ENCODE results near the gene GAA. TPM values are rescaled to one million over a fixed set of nuclear protein-coding genes. Genes with fewer than 3 reads are reported as not detected.

The GAA gene
- polyA plus RNA-seq, 4 donors, result 34.5 to 73.6 (median 54.2) TPM

DNA sequence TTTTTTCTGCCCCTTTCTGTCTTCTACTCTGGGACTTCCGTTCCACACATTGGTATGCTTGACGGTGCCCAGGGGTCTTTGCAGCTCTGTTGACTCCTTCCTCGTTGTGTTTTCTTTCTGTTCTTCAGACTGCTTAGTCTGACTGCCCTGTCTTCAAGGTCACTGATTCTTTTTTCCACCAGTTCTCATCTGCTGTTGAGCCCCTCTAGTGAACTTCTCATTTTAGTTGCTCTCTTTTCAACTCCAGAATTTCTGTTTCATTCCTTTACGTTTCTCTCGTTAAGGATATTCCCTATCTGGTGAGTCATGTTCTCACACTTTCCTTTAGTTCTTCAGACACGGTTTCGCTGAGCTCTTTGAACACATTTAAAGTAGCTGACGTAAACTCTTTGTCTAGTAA, 13.8 kb downstream of the GAA start:
- no peak for DNase-seq (ENCODE audit: low read depth in 4 of 4, low spot score in 2 of 4)

DNA sequence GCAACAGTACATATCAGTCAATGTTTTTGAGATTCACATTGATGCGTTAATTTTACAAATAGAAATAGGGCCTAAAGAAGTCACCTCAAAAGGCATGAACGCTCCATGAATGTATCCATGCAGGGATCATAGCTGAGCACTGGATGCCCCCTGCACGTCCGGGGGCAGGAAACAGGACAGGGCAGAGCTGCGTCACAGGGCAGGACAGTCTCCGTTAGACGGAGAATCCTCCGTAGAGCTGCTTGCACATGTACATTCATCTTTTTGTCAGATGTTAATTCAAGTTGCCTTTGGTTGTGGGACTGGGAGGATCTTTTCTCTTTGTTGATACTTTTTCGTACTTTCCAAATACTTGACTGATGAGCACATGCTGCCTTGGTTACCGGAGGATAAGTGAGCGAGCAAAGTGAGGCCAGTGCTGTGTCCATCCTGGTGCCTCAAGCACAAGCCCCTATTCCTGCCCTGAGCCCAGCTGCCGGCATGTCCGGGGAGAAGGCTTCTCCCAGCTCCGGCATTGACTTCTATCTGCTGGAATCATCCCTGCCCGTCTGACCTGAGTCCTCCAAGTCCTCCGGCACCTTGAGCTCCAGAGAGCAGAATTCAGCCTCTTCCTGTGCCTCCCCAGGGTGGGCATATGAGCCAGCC, 15.0 kb downstream of the GAA start:
- DNase-seq (ENCODE audit: low read depth in 4 of 4, low spot score in 2 of 4), result no peak

DNA sequence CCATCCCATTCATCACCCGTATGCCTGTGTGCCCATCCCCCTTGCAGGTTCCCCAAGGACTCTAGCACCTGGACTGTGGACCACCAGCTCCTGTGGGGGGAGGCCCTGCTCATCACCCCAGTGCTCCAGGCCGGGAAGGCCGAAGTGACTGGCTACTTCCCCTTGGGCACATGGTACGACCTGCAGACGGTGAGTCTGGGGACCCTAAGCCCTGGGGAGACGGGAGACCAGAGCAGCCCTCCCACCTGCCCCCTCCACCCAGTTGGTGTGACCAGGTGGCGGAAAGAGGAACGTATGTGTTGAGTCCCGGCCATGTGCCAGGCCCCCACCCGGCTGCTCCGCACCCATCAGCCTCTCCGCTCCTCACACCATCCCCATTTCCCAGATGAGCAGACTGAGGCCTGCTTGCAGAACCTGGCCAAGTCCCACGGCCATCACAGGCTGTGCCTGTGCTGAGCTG, 15.6 kb downstream of the GAA start:
- no peak for DNase-seq (ENCODE audit: low read depth in 4 of 4, low spot score in 2 of 4)

DNA sequence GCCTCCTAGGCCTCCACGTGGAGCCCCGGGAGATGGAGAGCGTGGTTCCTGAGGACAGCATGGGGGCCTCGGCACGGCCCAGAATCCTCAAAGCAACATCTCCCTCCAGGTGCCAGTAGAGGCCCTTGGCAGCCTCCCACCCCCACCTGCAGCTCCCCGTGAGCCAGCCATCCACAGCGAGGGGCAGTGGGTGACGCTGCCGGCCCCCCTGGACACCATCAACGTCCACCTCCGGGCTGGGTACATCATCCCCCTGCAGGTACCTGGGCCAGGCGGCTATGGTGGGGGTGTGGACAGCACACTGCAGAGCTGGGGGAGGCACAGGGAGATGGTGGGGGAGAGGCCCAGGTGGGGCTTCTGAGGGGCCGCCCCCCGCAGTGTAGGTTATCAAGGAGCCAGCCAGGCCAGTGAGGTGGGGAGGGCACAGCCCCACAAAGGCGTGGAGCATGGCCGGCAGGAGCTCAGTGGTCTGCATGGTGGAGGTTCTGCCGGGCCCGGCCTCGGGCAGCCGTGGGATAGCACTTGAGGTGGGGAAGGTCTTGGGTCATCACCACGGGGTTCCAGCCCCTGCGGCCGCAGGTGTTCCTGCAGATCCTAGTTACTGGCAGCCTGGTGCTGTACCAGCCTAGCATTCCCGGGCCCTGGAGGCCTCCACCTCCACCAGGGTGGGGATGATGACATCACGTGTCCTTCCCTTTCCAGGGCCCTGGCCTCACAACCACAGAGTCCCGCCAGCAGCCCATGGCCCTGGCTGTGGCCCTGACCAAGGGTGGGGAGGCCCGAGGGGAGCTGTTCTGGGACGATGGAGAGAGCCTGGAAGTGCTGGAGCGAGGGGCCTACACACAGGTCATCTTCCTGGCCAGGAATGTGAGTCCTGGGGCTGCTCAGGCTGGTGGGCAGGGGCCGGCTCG, 16.4 kb downstream of the GAA start:
- no peak for DNase-seq (ENCODE audit: low read depth in 4 of 4, low spot score in 2 of 4)

DNA sequence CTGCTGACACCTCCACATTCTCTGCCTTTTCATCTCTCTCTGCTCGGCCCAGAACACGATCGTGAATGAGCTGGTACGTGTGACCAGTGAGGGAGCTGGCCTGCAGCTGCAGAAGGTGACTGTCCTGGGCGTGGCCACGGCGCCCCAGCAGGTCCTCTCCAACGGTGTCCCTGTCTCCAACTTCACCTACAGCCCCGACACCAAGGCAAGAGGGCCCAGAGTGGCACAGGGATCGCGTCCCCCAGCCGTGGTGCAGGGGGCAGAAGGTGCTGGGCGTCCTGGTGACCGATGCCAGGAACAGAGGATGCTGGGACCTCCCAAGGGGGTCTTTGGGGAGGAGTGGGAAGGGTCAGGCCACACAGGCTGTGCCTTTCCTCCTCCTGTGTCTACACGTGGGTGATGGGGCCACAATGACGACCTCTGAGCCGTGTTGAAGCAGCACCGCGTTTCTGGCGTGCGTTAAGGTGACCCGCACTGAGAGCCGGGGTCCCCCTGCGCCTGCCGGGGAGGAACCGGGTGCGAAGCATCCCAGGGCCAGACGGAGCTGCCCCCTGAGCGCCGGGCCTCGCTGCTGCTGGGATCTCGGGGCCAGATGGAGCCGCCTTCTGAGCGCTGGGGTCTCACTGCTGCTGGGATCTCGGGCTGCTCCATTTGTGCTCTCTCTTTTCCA, 17.4 kb downstream of the GAA start:
- DNase-seq (ENCODE audit: low read depth in 4 of 4, low spot score in 2 of 4), result no peak

DNA sequence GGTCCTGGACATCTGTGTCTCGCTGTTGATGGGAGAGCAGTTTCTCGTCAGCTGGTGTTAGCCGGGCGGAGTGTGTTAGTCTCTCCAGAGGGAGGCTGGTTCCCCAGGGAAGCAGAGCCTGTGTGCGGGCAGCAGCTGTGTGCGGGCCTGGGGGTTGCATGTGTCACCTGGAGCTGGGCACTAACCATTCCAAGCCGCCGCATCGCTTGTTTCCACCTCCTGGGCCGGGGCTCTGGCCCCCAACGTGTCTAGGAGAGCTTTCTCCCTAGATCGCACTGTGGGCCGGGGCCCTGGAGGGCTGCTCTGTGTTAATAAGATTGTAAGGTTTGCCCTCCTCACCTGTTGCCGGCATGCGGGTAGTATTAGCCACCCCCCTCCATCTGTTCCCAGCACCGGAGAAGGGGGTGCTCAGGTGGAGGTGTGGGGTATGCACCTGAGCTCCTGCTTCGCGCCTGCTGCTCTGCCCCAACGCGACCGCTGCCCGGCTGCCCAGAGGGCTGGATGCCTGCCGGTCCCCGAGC, 17.9 kb downstream of the GAA start:
- no peak for DNase-seq (ENCODE audit: low read depth in 4 of 4, low spot score in 2 of 4)

DNA sequence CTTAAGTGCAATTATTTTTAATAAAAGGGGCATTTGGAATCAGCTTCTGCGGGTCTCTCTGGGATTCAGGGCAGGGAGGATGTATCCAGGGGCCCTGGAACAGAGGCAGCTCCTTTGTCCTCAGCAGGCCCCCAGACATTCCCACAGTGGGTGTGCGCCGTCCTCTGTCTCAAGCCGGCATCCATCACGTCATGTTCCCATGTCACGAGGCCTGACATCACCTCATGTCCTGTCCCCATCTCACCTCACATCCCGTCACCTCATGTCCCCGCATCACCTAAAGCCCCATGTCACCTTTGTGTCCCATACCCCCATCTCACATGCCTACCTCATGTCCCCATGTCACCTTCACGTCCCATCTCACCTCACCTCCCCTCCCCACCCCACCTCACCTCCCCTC, 18.5 kb downstream of the GAA start:
- DNase-seq (ENCODE audit: low read depth in 4 of 4, low spot score in 2 of 4), result no peak

DNA sequence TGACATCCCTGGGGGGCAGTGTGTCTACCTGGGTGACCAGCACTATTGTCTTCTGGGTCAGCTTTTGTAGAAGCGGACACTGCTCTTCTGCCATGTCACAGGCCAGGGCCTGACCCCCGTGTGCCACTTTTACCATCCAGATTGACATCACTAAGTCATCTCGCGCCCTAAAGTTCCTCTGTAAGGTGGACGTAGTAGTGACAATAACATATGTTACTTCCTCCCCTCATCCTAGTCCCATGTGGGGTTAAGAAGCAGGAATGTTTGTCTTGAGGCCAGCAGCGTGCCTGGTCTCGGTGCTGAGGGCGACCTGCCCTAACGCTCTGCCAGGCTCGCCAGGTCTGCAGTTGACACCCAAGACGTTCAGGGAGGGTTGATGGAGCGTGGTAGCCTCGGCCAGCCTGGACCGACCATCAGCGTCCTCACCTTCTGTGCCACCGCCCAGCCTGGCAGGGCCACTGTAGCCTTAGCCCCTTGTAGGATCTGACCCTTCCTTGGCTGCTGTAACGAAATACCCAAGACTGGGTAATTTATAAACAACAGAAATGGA, 20.7 kb downstream of the GAA start:
- DNase-seq (ENCODE audit: low read depth in 4 of 4, low spot score in 2 of 4), result no peak

DNA sequence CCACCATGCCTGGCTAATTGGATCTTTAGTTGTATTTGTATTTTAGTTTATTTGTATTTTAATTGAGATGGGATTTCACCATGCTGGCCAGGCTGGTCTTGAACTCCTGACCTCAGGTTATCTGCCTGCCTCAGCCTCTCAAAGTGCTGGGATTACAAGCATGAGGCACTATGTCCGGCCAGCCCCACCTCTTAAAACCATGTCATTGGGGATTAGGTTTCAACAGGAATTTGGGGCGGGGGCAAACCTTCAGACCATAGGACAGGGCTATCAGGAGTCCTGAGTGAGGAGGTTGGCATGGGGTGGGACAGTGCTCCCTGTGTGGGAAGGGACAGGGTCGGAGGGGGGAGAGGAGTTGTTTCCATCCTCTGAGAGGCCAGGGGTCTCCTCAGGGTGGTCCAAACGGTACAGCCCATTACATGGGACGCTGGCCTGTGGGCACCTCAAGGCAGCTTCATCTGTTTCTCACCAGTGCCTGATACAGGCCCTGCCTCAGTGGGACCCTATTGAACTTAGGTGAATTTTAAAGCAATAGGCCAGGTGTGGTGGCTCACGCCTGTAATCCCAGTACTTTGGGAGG, 21.6 kb downstream of the GAA start:
- DNase-seq (ENCODE audit: low read depth in 4 of 4, low spot score in 2 of 4), result no peak

DNA sequence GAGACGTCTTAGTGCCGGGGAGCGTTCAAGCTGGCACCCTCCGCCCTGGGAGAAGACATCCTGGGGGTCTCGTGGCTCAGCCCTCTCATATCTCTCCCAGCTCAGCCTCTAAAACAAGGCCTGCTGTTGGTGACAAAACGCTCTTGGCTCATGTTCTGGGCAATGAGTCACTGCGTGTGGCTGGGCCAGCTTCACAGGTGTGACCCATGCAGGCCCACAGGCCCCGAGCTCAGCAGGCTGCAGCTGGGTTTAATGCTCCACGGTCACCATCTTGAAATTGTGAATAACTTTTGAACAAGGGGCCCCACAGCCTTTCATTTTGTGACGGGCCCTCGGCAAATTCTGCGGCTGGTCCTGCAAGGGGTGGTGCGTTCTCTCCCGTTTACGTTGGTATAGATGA, 22.4 kb downstream of the GAA start:
- DNase-seq (ENCODE audit: low read depth in 4 of 4, low spot score in 2 of 4), result no peak

DNA sequence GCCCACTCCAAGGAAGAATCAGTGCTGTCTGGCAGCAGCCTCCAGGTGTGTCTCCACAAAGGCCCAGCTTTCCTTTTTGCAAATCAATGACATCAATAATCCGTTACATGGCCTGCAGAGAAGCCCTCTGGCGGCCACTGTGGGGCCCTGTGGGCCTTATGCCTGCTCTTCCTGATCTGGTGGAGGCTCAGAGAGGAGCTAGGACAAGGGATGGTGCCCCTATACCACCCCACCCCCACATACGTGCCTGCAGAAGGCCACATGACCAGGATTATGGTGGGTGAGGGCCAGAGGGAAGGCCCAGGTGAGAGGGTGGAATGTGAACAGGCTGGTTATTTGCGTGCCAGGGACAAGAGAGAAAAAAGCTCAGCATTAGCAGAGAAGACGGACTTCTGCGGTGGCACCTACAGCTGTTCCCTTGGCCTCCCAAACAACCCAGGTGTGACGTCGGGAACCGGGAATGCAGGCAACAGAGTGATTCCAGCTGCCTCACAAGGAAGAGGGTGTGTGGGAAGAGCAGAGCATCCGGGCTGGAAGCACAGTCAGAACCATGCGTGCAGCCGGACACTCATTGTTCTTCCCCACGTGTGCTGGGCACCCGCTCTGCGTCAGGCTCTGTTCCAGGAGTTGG, 23.1 kb downstream of the GAA start:
- DNase-seq (ENCODE audit: low read depth in 4 of 4, low spot score in 2 of 4), result no peak

DNA sequence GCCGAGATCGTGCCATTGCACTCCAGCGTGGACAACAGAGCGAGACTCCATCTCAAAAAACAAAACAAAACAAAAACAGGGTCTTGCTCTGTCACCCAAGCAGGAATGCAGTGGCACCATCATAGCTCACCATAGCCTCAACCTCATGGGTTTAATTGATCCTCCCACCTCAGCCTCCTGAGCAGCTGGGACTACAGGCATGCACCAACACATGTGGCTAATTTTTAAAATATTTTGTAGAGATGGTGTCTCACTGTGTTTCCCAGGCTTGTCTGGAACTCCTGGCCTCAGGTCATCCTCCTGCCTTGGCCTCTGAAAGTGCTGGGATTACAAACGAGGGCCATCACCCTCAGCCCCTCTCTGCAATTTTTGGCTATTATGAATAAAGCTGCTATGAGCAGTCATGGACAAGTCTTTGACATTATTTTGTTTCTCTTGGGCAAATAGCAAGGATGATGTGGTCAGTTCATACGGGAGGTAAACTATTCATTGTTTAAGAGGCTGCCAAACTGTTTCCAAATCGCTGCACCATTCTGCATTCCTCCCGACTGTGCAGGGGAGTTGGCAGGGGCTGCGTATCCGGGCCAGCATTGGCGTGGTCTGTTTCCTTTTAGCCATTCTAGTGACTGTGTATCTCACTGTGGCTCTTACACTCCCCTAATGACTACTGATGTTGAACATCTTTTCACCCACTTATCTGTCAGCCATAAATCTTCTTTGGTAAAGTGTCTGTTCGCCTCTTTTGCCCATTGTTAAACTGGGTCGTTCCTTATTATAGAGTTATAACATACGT, 24.5 kb downstream of the GAA start:
- no peak for DNase-seq (ENCODE audit: low read depth in 4 of 4, low spot score in 2 of 4)

DNA sequence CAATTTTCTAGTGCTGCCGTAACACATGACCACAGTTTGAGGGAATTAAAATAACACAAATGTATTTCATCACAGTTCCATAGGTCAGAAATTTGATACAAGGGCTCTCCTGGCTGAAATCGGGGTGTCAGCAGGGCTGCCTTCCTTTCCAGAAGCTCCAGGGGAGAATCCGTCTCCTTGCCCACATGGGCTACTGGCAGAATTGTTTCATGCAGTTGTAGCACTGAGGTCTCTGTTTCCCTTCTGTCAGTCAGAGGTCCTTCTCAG, 25.0 kb downstream of the GAA start:
- DNase-seq (ENCODE audit: low read depth in 4 of 4, low spot score in 2 of 4), result no peak

DNA sequence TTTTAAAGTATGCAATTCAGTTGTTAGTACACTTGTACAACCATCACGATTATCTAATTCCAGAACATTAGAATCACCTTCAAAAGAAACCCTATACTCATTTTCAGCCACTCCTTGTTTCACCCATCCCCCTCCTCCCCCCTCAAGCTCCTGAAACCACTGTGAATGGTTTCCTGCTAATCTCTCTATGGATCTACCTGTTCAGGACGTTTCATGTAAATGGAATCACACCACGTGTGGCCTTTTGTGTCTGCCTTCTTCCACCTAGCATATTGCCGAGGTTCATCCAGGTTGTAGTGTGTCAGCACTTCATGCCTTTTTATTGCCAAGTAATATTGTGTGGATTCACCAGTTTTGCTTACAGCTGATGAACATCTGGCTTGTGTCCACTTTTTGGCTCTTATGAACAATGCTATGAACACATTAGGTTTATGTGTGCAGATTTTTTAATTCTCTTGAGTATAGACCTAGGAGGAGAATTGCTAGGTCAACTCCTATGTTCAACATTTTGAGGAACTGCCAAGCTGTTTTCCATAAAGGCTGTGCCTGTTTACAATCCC, 27.7 kb downstream of the GAA start:
- DNase-seq (ENCODE audit: low read depth in 4 of 4, low spot score in 2 of 4), result no peak

DNA sequence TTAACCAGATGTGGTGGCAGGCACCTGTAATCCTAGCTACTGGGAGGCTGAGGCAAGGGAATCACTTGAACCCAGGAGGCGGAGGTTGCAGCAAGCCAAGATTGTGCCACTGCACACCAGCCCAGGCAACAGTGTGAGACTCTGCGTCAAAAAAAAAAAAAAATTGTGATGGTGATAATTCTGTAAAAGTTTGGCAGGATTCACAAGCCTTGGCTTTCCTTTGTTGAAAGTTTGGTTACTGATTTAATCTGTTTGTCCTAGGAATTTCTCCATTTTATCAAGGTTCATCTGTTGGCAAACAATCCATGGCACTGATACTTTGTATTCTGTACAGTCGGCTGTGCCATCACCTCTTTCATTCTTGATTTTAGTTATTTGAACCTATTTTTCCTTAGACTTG, 29.6 kb downstream of the GAA start:
- DNase-seq (ENCODE audit: low read depth in 4 of 4, low spot score in 2 of 4), result no peak

DNA sequence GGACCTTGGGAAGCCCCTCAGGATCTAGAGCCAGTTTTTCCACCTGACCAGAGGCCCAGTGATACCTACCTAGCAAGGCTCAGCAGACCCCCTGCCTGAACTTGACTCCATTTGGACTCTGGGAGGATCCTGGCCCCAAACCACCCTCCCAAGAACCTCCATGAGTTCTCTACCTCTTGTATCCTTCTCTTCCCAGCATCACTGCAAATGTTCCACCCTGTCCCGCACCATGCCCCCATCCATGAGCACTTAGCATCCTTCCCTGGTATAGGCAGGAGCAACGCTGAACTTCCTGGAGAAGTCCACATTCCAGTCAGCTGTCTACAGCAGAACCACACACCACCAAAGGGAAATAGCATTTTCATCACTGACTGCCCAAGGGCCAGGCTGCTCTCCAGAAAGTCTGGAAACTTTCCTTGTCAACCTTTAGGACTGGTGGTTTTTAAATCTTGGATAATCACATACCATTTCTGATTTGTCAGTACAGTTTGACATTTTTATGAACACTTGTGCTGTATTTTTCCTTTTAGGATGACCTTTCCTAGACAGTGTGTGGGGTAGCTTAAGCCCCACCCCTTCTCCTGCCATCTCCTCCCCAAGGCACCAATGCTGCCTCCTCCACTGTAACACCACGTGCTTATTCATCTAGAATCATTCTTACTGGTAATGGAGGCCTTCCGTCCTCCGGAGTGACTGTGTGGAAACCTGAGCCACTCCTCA, 31.7 kb downstream of the GAA start:
- no peak for DNase-seq (ENCODE audit: low read depth in 4 of 4, low spot score in 2 of 4)

DNA sequence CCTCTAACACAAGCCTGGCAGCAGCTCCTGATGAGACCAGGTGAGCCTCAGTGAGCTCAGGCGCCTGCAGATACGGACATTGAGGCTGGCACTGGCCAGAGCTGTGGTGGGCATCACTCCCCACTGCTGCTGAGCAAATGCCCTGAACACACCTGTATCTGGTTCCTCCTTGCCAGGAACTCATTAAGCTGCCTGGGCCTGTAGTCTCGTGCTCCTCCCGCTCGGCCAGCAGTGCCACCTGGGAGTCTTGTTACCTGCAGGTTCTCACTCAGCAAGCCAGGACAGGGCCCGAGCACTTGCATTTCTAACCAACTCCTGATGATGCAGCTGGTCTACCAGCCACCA, 32.2 kb downstream of the GAA start:
- no peak for DNase-seq (ENCODE audit: low read depth in 4 of 4, low spot score in 2 of 4)

DNA sequence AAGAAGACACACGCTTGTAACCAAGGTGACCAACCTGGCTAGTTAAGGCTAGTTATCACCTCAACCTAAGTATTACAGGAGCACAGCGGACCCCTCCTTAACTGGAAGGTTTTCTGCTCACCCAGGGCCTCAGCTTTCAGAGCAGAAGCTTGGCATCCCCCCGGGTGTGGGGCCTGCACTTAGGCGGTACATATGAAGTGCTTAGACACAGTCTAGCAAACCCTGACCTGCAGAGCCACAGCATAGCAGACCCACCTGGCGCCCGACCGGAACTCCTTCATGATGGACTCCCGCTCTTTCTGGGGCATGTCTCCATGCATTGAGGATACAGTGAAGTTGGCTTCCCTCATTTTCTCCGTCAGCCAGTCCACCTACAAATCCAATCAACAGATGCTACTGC, 35.8 kb downstream of the GAA start:
- DNase-seq (ENCODE audit: low read depth in 4 of 4, low spot score in 2 of 4), result no peak

All from left renal cortex interstitium (tissue), 4 donors.